ENCODE results near the gene DESI1. TPM values are rescaled to one million over a fixed set of nuclear protein-coding genes. Genes with fewer than 3 reads are reported as not detected.

DESI1 gene
- total and polyA plus RNA-seq, 2 of the 13 experiments (the other 11 are each of a cell fraction or from before 2014, with no cell fraction given) = 21.6 to 29.2 TPM

- TF ChIP-seq, protein P1, sequence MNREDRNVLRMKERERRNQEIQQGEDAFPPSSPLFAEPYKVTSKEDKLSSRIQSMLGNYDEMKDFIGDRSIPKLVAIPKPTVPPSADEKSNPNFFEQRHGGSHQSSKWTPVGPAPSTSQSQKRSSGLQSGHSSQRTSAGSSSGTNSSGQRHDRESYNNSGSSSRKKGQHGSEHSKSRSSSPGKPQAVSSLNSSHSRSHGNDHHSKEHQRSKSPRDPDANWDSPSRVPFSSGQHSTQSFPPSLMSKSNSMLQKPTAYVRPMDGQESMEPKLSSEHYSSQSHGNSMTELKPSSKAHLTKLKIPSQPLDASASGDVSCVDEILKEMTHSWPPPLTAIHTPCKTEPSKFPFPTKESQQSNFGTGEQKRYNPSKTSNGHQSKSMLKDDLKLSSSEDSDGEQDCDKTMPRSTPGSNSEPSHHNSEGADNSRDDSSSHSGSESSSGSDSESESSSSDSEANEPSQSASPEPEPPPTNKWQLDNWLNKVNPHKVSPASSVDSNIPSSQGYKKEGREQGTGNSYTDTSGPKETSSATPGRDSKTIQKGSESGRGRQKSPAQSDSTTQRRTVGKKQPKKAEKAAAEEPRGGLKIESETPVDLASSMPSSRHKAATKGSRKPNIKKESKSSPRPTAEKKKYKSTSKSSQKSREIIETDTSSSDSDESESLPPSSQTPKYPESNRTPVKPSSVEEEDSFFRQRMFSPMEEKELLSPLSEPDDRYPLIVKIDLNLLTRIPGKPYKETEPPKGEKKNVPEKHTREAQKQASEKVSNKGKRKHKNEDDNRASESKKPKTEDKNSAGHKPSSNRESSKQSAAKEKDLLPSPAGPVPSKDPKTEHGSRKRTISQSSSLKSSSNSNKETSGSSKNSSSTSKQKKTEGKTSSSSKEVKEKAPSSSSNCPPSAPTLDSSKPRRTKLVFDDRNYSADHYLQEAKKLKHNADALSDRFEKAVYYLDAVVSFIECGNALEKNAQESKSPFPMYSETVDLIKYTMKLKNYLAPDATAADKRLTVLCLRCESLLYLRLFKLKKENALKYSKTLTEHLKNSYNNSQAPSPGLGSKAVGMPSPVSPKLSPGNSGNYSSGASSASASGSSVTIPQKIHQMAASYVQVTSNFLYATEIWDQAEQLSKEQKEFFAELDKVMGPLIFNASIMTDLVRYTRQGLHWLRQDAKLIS (CRISPR knock-in tag; IDR thresholded peaks at IDR 0.05) = no peak
- peak; percentile 47 to 71 for TF ChIP-seq MAFK (conservative IDR thresholded peaks at IDR 0.05 in 1 of 2, IDR thresholded peaks at IDR 0.05 in 1 of 2; ENCODE audit: low read length in 2 of 2)
- no peak for TF ChIP-seq ZNF333 (CRISPR knock-in tag; IDR thresholded peaks at IDR 0.05; ENCODE audit: borderline replicate concordance)
- TF ChIP-seq ARID5B (CRISPR knock-in tag; IDR thresholded peaks at IDR 0.05) = no peak
- TF ChIP-seq, protein P2, sequence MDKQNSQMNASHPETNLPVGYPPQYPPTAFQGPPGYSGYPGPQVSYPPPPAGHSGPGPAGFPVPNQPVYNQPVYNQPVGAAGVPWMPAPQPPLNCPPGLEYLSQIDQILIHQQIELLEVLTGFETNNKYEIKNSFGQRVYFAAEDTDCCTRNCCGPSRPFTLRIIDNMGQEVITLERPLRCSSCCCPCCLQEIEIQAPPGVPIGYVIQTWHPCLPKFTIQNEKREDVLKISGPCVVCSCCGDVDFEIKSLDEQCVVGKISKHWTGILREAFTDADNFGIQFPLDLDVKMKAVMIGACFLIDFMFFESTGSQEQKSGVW (CRISPR knock-in tag; IDR thresholded peaks at IDR 0.05; ENCODE audit: borderline replicate concordance) = no peak
- no peak for TF ChIP-seq HNRNPL (IDR thresholded peaks at IDR 0.05; ENCODE audit: low read depth, low read length)
- no peak for TF ChIP-seq USF2 (IDR thresholded peaks at IDR 0.05; ENCODE audit: low read depth, low read length)
- TF ChIP-seq USF2 (CRISPR knock-in tag; IDR thresholded peaks at IDR 0.05; ENCODE audit: borderline replicate concordance) = no peak; the same call in 1 of the 2 replicates
- TF ChIP-seq PAF1 (CRISPR knock-in tag; IDR thresholded peaks at IDR 0.05) = no peak
- no peak for TF ChIP-seq CENPT (CRISPR knock-in tag; IDR thresholded peaks at IDR 0.05; ENCODE audit: low read depth)
- no peak for TF ChIP-seq ZNF629 (CRISPR knock-in tag; conservative IDR thresholded peaks at IDR 0.05)
- TF ChIP-seq FOXP1 (IDR thresholded peaks at IDR 0.05) = no peak
- no peak for TF ChIP-seq FOXP1 (CRISPR knock-in tag; IDR thresholded peaks at IDR 0.05)
- 0 out of 2 replicates have a peak, but pooled peaks have one; percentile 8 for TF ChIP-seq ZBTB38 (CRISPR knock-in tag; IDR thresholded peaks at IDR 0.05)
- TF ChIP-seq RARG (CRISPR knock-in tag; IDR thresholded peaks at IDR 0.05; ENCODE audit: low read depth) = no peak
- TF ChIP-seq MAX (IDR thresholded peaks at IDR 0.05) = peak; percentile 38; the same call in 1 of the 2 replicates
- no peak for TF ChIP-seq HMGA1 (CRISPR knock-in tag; conservative IDR thresholded peaks at IDR 0.05)
- peak; percentile 50; the same call in 1 of the 2 replicates for TF ChIP-seq HOXD1 (CRISPR knock-in tag; IDR thresholded peaks at IDR 0.05)
- TF ChIP-seq ZNF614 (CRISPR knock-in tag; IDR thresholded peaks at IDR 0.05; ENCODE audit: borderline replicate concordance) = peak; percentile 25; the same call in 1 of the 2 replicates
These were observed 31.2 kb downstream of the DESI1 start, which contains the start of gene PMM1 (continued) for GRCh38 chr22:41589391-41590241.

All from HepG2 (cell line).